ENCODE measurements around the gene FXYD1.

DNA sequence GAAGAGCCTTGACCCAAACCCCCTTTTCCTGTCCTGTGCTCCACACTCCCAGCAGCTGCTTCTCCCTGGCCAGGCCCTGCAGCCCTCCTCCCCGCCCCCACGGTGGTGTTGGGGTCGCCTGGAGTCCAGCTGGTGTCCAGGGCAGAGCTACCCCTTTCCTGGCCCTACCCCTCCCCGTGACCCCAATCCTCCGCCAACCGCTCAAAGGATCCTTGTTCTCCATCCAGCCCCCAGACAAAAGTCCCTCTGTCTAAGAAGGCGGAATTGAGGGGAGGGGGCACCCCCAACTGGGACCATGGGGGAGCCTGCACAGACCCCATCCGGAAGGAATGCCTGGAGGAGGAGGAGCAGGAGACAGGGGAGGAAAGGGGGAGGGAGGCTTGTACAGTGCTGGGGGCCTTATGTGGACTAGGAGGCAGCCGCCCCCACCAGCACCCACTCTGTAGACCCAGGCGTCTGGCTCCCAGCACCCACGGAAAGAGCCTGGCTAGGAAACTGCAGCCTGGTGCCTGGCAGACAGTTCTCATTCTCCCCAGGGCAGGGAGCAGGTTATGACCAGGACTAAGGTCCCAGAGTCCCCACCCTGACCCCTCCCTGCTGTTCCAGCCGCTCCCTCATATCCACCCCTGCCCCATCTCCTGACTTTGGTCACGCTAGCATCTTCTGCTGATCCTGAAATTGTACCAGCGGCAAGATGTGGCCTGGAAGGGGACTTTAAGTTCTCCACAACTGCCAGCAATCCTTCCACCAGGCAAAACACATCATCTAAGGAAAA is 23.3 kb upstream of the FXYD1 start, which contains the start of gene FXYD3:
- TF ChIP-seq CREB1 (IDR thresholded peaks at IDR 0.05; ENCODE audit: low read depth): no peak
- no peak for TF ChIP-seq YY1 (IDR thresholded peaks at IDR 0.05; ENCODE audit: low read depth)
- TF ChIP-seq, protein P1, sequence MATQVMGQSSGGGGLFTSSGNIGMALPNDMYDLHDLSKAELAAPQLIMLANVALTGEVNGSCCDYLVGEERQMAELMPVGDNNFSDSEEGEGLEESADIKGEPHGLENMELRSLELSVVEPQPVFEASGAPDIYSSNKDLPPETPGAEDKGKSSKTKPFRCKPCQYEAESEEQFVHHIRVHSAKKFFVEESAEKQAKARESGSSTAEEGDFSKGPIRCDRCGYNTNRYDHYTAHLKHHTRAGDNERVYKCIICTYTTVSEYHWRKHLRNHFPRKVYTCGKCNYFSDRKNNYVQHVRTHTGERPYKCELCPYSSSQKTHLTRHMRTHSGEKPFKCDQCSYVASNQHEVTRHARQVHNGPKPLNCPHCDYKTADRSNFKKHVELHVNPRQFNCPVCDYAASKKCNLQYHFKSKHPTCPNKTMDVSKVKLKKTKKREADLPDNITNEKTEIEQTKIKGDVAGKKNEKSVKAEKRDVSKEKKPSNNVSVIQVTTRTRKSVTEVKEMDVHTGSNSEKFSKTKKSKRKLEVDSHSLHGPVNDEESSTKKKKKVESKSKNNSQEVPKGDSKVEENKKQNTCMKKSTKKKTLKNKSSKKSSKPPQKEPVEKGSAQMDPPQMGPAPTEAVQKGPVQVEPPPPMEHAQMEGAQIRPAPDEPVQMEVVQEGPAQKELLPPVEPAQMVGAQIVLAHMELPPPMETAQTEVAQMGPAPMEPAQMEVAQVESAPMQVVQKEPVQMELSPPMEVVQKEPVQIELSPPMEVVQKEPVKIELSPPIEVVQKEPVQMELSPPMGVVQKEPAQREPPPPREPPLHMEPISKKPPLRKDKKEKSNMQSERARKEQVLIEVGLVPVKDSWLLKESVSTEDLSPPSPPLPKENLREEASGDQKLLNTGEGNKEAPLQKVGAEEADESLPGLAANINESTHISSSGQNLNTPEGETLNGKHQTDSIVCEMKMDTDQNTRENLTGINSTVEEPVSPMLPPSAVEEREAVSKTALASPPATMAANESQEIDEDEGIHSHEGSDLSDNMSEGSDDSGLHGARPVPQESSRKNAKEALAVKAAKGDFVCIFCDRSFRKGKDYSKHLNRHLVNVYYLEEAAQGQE (IDR thresholded peaks at IDR 0.05; ENCODE audit: low read depth): no peak
- no peak for TF ChIP-seq CEBPB (IDR thresholded peaks at IDR 0.05)
- TF ChIP-seq EP300 (IDR thresholded peaks at IDR 0.05; ENCODE audit: borderline replicate concordance): no peak
- TF ChIP-seq RAD21 (IDR thresholded peaks at IDR 0.05; ENCODE audit: low read depth): no peak
- no peak for TF ChIP-seq FOXM1 (IDR thresholded peaks at IDR 0.05; ENCODE audit: borderline replicate concordance, low read depth)
- no peak for TF ChIP-seq TAF1 (IDR thresholded peaks at IDR 0.05; ENCODE audit: low read depth)
- TF ChIP-seq, protein P2, sequence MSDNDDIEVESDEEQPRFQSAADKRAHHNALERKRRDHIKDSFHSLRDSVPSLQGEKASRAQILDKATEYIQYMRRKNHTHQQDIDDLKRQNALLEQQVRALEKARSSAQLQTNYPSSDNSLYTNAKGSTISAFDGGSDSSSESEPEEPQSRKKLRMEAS (IDR thresholded peaks at IDR 0.05): no peak
